H9 (cell line): Measurements from ENCODE around the gene AHSP. TPM values are rescaled to one million over a fixed set of nuclear protein-coding genes. Genes with fewer than 3 reads are reported as not detected.

Experiments used
- DNase-seq: peaks from one replicate; pipeline ENCODE4 v3.0.0-alpha.2; 2017
- H2AFZ ChIP-seq: one replicate; pipeline ENCODE4 v1.6.1; 2013; ENCODE audit warnings: mild to moderate bottlenecking, low read length, control low read depth, moderate library complexity
- H2AK5ac ChIP-seq: 2 replicates; pipeline ENCODE4 v1.6.1; 2013; ENCODE audit warnings: low read length, control low read depth, mixed read lengths; ENCODE audit not compliant: insufficient read length
- H2BK120ac ChIP-seq: one replicate; pipeline ENCODE4 v1.6.1; 2013; ENCODE audit warnings: low read depth, mild to moderate bottlenecking, low read length, control low read depth, inconsistent platforms; ENCODE audit not compliant: poor library complexity, severe bottlenecking
- H2BK12ac ChIP-seq: 2 replicates; pipeline ENCODE4 v1.6.1; 2013; ENCODE audit warnings: low read length, control low read depth, mixed read lengths, low read depth; ENCODE audit not compliant: insufficient read length
- H2BK15ac ChIP-seq: 2 replicates; pipeline ENCODE4 v1.6.1; 2013; ENCODE audit warnings: low read depth, low read length, control low read depth
- H2BK20ac ChIP-seq: one replicate; pipeline ENCODE4 v1.6.1; 2013; ENCODE audit warnings: low read depth, mild to moderate bottlenecking, low read length, control low read depth, inconsistent platforms; ENCODE audit not compliant: poor library complexity, severe bottlenecking
- H2BK5ac ChIP-seq: 2 replicates; pipeline ENCODE4 v1.6.1; 2013; ENCODE audit warnings: low read length, control low read depth, mixed read lengths; ENCODE audit not compliant: insufficient read length
- H3K14ac ChIP-seq: 2 replicates; pipeline ENCODE4 v1.6.1; 2013; ENCODE audit warnings: low read length, control low read depth; ENCODE audit not compliant: insufficient read depth
- H3K18ac ChIP-seq: 2 replicates; pipeline ENCODE4 v1.6.1; 2013; ENCODE audit warnings: low read depth, mild to moderate bottlenecking, mixed read lengths, low read length, control low read depth; ENCODE audit not compliant: insufficient read length
- H3K23ac ChIP-seq: 2 replicates; pipeline ENCODE4 v1.6.1; 2013; ENCODE audit warnings: low read length, control low read depth, mixed read lengths, low read depth; ENCODE audit not compliant: insufficient read length
- H3K23me2 ChIP-seq: 2 replicates; pipeline ENCODE4 v1.6.1; 2013; ENCODE audit warnings: low read depth, mild to moderate bottlenecking, mixed read lengths, low read length, control low read depth; ENCODE audit not compliant: insufficient read length, poor library complexity, severe bottlenecking
- H3K27ac ChIP-seq: 2 replicates; pipeline ENCODE4 v1.5.1; 2013; ENCODE audit warnings: low read length, control low read depth, mixed read lengths, low read depth; ENCODE audit not compliant: insufficient read length
- H3K27me3 ChIP-seq: 2 replicates; pipeline ENCODE4 v1.6.1; 2013; ENCODE audit warnings: low read length, control low read depth, inconsistent platforms; ENCODE audit not compliant: insufficient read depth
- H3K4ac ChIP-seq: 2 replicates; pipeline ENCODE4 v1.6.1; 2013; ENCODE audit warnings: low read depth, mild to moderate bottlenecking, control low read depth, inconsistent platforms, low read length, moderate library complexity
- H3K4me1 ChIP-seq: 2 replicates; pipeline ENCODE4 v1.6.1; 2013; ENCODE audit warnings: low read length, control low read depth, inconsistent platforms; ENCODE audit not compliant: insufficient read depth
- H3K4me2 ChIP-seq: 2 replicates; pipeline ENCODE4 v1.6.1; 2013; ENCODE audit warnings: low read length, control low read depth, mixed read lengths; ENCODE audit not compliant: insufficient read length, insufficient read depth
- H3K56ac ChIP-seq: 2 replicates; pipeline ENCODE4 v1.6.1; 2013; ENCODE audit warnings: low read depth, mild to moderate bottlenecking, mixed read lengths, low read length, control low read depth; ENCODE audit not compliant: insufficient read length
- H3K79me1 ChIP-seq: 2 replicates; pipeline ENCODE4 v1.6.1; 2013; ENCODE audit warnings: low read depth, mild to moderate bottlenecking, moderate library complexity, low read length, control low read depth, inconsistent platforms; ENCODE audit not compliant: insufficient read depth, poor library complexity, severe bottlenecking
- H3K79me2 ChIP-seq: 2 replicates; pipeline ENCODE4 v1.6.1; 2013; ENCODE audit warnings: low read length, control low read depth, inconsistent platforms; ENCODE audit not compliant: insufficient read depth
- H3K9ac ChIP-seq: 2 replicates; pipeline ENCODE4 v1.6.1; 2013; ENCODE audit warnings: low read length, control low read depth, mixed read lengths; ENCODE audit not compliant: insufficient read length; ENCODE audit errors: extremely low read depth
- H3K9me3 ChIP-seq: one replicate; pipeline ENCODE4 v1.6.1; 2013; ENCODE audit warnings: low read depth, low read length, inconsistent platforms; ENCODE audit not compliant: control insufficient read depth
- H3T11ph ChIP-seq: one replicate; pipeline ENCODE4 v1.6.1; 2013; ENCODE audit warnings: mild to moderate bottlenecking, low read length, control low read depth, inconsistent platforms
- H4K20me1 ChIP-seq: one replicate; pipeline ENCODE4 v1.6.1; 2013; ENCODE audit not compliant: control insufficient read depth, insufficient read length, insufficient read depth
- H4K5ac ChIP-seq: 2 replicates; pipeline ENCODE4 v1.6.1; 2013; ENCODE audit warnings: low read depth, mild to moderate bottlenecking, mixed read lengths, low read length, control low read depth; ENCODE audit not compliant: insufficient read length
- H4K8ac ChIP-seq: replicated peaks from 2 replicates; pipeline ENCODE4 v1.6.1; 2013; ENCODE audit warnings: low read length, control low read depth, mixed read lengths, low read depth; ENCODE audit not compliant: insufficient read length
- H4K91ac ChIP-seq: 2 replicates; pipeline ENCODE4 v1.6.1; 2013; ENCODE audit warnings: low read depth, mild to moderate bottlenecking, moderate library complexity, mixed read lengths, low read length, control low read depth; ENCODE audit not compliant: insufficient read length
- H3K27ac Mint-ChIP-seq, 3 experiments: 2 replicates in 2 of 3; 3 replicates in 1 of 3; pipeline ENCODE4 v1.8.0; 2020 to 2021; ENCODE audit warnings: mixed read lengths in 3 of 3, mild to moderate bottlenecking in 1 of 3, moderate library complexity in 1 of 3
- H3K27me3 Mint-ChIP-seq: 2 replicates; pipeline ENCODE4 v1.8.0; 2021; ENCODE audit warnings: low read depth, mild to moderate bottlenecking, moderate library complexity, mixed read lengths
- H3K36me3 Mint-ChIP-seq, 3 experiments: 2 replicates in 2 of 3; 3 replicates in 1 of 3; pipeline ENCODE4 v1.8.0; 2020 to 2021; ENCODE audit warnings: low read depth in 3 of 3, mixed read lengths in 3 of 3; ENCODE audit not compliant: insufficient read depth in 1 of 3
- H3K4me1 Mint-ChIP-seq, 2 experiments: 2 replicates each; pipeline ENCODE4 v1.8.0; 2020; ENCODE audit warnings: mixed read lengths in 2 of 2
- H3K4me3 Mint-ChIP-seq, 2 experiments: 2 replicates in 1 of 2; 3 replicates in 1 of 2; pipeline ENCODE4 v1.8.0; 2020 to 2021; ENCODE audit warnings: mild to moderate bottlenecking in 2 of 2, mixed read lengths in 2 of 2, moderate library complexity in 1 of 2
- H3K9me3 Mint-ChIP-seq, 2 experiments: 2 replicates in 1 of 2; 3 replicates in 1 of 2; pipeline ENCODE4 v1.8.0; 2020; ENCODE audit warnings: mild to moderate bottlenecking in 2 of 2, mixed read lengths in 2 of 2, moderate library complexity in 1 of 2
- CTCF ChIP-seq: fragments of 200-600 bp; sonication (generic); conservative IDR thresholded peaks from 3 replicates; pipeline ENCODE4 v1.8.0; 2021; ENCODE audit warnings: antibody characterized with exemption, mild to moderate bottlenecking
- WGBS: extraction: QIAGEN DNeasy Blood & Tissue Kit; methylation state at CpG from one replicate; pipeline ENCODE4 v1.1.7; 2013; ENCODE audit warnings: missing lambda C conversion rate, low lambda C conversion rate, mixed read lengths; ENCODE audit not compliant: insufficient read length; ENCODE audit errors: extremely low coverage; 5-methylcytosine and 5-hydroxymethylcytosine counted together
- total RNA-seq: library from RNA; stranded (reverse); gene quantifications from 2 replicates; pipeline ENCODE4 v1.2.1, GENCODE V29; 2021

Gene AHSP
- total RNA-seq, 1 experiment from 2014 or later, result not detected

DNA sequence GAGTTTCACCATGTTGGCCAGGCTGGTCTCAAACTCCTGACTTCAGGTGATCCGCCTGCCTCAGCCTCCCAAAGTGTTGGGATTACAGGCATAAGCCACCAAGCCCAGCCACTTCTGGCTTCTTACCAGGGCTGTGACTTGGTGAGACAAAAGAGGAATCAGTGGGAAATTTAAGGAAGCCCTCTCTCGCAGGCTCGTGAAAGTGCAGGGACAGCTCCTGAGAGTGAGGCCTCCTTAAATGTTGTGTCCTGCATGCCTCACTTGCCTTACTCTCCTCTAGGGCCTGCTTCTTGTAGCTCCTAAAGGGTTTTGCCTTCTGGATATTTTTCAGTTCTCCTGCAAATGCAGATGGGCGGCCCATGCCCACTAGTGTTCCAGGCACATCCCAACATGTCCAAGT lies 5.2 kb downstream of the AHSP start:
- Histone ChIP-seq H3K9me3 (no peaks in the 10 kb centered on the region), H3K4ac (no peak overlapping the region), H2BK120ac (no peak overlapping the region), H3K23me2 (peaks cover 26% of the 10 kb centered on the region), H4K91ac (no peak overlapping the region), H3K4me1 (peaks cover 5% of the 10 kb centered on the region; the same call in 1 of the 2 replicates), H2BK20ac (no peak overlapping the region), H3K79me2 (no peaks in the 10 kb centered on the region), H4K8ac (no peak overlapping the region), H4K5ac (no peak overlapping the region), H3K56ac (no peak overlapping the region), H4K20me1 (no peaks in the 10 kb centered on the region), H2BK12ac (no peak overlapping the region), H2AK5ac (no peak overlapping the region), H3K79me1 (no peaks in the 10 kb centered on the region), H3K18ac (no peak overlapping the region), H3K27me3 (peaks cover 10% of the 10 kb centered on the region; the same call in 1 of the 2 replicates), H3T11ph (no peak overlapping the region), H3K23ac (no peak overlapping the region), H3K27ac (no peak overlapping the region), H2BK15ac (no peak overlapping the region), H3K14ac (no peak overlapping the region), H3K9ac (no peak overlapping the region), H3K4me2 (no peak overlapping the region), H2AFZ (no peak overlapping the region), H2BK5ac (no peak overlapping the region)
- Mint-ChIP-seq H3K4me3 (no peak overlapping the region), H3K9me3 (peaks cover 6 to 7% of the 10 kb centered on the region in 2 experiments; a peak in 2 of 5 replicates), H3K4me1 (peaks cover 14 to 20% of the 10 kb centered on the region in 2 experiments), H3K27ac (no peak overlapping the region; a peak in 1 of 7 replicates), H3K36me3 (no peaks in the 10 kb centered on the region), H3K27me3 (peaks cover 21% of the 10 kb centered on the region)
- WGBS, result no CpG with 5 or more reads among the region's 4 CpGs
- no peak for TF ChIP-seq CTCF
- no peak for DNase-seq
